GM10266 (cell line): ENCODE measurements around the gene MTMR4.
A peak's percentile ranks its signal among the peaks of the same experiment; 100 is the strongest.

Source experiments
- DNase-seq: peaks from one replicate; pipeline ENCODE4 v3.0.0; 2012; ENCODE audit errors: extremely low spot score
- TF ChIP-seq, protein P1 (sequence below): IDR thresholded peaks from 2 replicates; pipeline ENCODE4 v1.5.1; 2012; ENCODE audit warnings: mild to moderate bottlenecking, low read depth; ENCODE audit not compliant: control insufficient read depth, insufficient read depth; ENCODE audit errors: missing control alignments

Gene MTMR4

DNA sequence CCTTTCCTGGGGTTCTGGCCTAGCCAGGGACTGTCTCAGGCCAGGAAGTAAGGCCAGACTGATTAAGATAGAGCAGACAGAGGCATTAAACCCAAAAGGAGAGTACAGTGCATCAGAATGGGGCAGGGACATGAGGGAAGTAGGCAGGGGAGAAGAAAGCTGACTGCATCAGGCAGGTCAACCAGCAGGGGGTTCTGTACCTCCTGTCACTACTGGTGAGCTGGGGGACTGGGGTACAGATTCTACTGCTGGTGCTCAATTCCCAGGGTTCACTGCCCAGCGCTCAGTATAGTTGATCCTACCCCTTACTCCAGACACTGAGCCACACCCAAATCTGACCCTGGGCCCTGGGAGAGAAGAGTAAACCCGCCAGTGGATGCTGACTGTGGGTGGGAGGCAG, 12.9 kb upstream of the MTMR4 start:
- TF ChIP-seq, protein P1, sequence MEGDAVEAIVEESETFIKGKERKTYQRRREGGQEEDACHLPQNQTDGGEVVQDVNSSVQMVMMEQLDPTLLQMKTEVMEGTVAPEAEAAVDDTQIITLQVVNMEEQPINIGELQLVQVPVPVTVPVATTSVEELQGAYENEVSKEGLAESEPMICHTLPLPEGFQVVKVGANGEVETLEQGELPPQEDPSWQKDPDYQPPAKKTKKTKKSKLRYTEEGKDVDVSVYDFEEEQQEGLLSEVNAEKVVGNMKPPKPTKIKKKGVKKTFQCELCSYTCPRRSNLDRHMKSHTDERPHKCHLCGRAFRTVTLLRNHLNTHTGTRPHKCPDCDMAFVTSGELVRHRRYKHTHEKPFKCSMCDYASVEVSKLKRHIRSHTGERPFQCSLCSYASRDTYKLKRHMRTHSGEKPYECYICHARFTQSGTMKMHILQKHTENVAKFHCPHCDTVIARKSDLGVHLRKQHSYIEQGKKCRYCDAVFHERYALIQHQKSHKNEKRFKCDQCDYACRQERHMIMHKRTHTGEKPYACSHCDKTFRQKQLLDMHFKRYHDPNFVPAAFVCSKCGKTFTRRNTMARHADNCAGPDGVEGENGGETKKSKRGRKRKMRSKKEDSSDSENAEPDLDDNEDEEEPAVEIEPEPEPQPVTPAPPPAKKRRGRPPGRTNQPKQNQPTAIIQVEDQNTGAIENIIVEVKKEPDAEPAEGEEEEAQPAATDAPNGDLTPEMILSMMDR: no peak
- DNase-seq: no peak

DNA sequence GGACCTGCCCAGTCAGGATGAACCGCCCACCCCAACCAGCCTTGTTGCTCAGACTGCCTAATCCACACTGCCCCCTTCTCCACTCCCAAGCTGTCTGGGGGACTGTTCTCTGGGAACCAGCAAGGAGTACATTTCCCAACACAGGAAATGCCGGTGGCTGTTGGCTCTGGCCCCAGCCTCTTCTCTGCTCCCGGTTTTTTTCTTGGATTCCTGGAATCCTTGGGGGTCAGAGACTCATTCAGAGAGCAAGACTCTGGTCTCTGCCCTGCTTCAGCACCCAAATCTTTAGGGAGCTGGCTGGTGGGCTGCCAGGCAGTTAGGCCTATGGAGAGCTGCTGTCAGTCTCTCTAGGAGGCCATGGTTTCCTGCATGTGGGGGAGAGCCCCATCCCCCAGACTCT, 10.8 kb upstream of the MTMR4 start:
- DNase-seq: no peak
- TF ChIP-seq, protein P1: no peak

DNA sequence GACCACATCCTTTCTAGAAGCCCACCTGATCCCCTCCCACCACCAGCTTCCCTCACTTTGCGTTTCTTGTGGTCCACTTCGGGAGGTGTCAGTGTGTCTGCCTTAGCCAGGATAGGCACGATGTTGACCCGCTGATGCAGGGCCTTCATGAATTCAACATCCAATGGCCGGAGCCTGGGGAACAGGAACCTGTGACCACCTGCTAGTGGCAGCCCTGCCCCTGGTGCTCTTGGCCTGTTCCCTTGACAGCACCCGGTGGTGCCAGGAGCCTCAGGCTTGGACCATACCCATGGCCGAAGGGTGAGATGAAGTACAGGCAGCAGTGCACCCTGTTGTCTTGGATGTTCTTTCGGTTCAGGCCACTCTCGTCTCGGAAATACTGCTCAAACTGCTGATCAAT, 7.2 kb upstream of the MTMR4 start:
- TF ChIP-seq, protein P1: no peak
- DNase-seq: no peak

DNA sequence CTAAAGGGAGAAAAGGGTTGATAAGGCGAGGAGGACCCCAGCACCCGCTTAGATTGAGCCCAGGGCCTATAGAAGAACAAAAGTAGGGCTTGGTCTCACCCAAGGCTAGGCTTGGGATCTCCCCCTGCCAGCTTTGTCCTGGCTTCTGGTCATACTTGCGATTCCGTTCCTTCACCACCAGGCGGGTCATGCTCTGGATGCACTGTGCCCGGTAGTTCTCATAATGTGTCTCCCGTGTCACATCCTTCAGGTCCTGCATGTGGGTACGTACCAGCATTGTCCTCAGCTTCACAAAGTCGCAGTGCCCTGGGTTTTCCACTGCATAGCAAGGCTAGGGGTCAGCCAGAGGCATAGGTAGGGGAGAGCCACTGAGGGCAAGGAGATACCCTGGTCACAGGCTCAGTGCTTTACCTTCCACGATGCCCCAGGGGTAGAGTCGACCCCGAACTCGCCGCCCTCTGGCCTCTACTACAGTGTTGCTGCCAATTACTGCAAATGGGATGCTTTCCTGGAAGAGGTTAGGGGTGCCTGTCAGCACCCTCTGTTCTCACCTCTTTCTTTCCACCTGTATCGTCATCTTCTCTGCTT, 6.5 kb upstream of the MTMR4 start:
- DNase-seq: no peak
- TF ChIP-seq, protein P1: peak; percentile 18

DNA sequence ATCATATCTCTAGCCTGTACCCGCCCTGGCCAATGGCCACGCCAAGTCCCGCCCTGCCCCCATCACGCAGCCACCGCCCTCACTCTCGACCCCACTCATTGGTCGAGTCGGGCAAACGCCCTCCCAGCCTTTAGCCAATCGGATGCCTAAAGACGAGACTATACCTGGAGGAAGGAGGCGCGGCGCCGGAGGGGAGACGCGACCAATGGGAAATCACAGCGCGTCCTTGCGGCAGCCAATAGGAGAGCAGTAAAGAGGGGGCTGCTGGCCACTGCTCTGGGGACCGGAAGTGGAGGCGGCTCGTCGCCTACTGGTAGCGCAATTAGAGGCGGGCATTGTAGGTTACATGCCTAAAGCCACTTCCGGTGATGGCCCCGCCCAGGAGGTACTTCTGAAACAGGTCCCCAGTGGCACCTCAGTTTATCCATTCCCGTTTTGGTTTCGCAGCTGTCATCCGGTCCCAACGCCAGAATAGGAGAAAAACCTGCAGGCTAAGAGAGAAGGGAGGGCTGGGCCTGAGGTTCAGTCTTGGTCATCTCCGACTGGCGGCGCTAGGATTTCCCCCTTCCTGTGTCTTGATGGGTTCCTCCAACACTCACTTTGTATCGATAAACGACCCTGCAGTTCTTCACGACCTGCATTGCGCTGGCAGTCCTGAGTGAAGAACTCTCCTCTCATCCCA, 3.6 kb upstream of the MTMR4 start:
- TF ChIP-seq, protein P1: peak; percentile 13

DNA sequence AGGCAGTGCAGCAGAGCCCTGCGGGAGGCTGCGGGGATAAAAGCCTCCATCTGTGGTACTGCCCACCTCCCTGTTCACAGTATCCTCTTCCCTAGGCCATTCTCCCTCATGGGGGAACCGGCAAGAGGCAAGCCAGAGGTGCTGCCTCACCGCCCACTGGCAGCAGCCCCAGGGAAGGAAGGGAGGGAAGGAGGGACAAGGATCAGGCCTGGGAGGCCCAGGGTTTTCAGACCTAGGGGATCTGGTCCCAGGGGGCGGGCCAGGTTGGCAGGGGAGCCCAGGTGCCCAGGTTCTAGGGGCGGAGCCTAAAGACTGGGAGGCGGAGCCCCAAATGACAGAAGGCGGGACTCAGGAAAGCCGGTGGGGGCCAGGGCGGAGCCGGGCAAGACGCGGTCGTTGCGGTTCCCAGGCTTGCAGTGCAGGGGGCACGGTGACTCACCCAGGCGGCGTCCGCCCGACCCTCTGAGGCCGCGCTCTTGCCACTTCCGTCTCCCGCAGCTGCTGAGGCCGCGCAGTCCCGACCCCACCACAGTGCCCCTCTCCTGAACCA, 3.0 kb upstream of the MTMR4 start:
- TF ChIP-seq, protein P1: no peak
- DNase-seq: no peak

More for the DNA sequence above, 3.6 kb upstream of the MTMR4 start:
- DNase-seq: peak; percentile 97
